CD14-positive monocyte (primary cell): ENCODE data around the gene ZBTB22. TPM values are rescaled to one million over a fixed set of nuclear protein-coding genes. Genes with fewer than 3 reads are reported as not detected.
A peak's percentile ranks its signal among the peaks of the same experiment; 100 is the strongest.

ENCODE experiments used
- DNase-seq, 3 donors: peaks; one replicate each; pipeline ENCODE4 v3.0.0-alpha.2; 2011 to 2022
- H2AFZ ChIP-seq: 2 replicates; pipeline ENCODE4 v1.6.0; 2012; ENCODE audit warnings: mild to moderate bottlenecking, low read depth, low read length, inconsistent platforms; ENCODE audit not compliant: insufficient read depth, poor library complexity, severe bottlenecking
- H3K27ac ChIP-seq, 2 donors: 1 replicate in 1 of 2; 2 replicates in 1 of 2; pipeline ENCODE4 v1.5.1; 2012 to 2013; ENCODE audit warnings: low read length in 2 of 2, control low read depth in 1 of 2, inconsistent platforms in 1 of 2, low read depth in 1 of 2, mild to moderate bottlenecking in 1 of 2
- H3K27me3 ChIP-seq, 2 donors: one replicate each; pipeline versions ENCODE4 v1.6.0 to v1.6.1; 2011 to 2013; ENCODE audit warnings: low read length in 2 of 2; ENCODE audit not compliant: control insufficient read depth in 2 of 2, insufficient read depth in 2 of 2
- H3K36me3 ChIP-seq, 2 donors: replicated peaks in 1 of 2; 1 replicate in 1 of 2; 2 replicates in 1 of 2; pipeline versions ENCODE4 v1.5.1 to v1.6.1; 2012 to 2013; ENCODE audit warnings: low read length in 2 of 2, control low read depth in 1 of 2, inconsistent platforms in 1 of 2, mild to moderate bottlenecking in 1 of 2; ENCODE audit not compliant: insufficient read depth in 2 of 2, control insufficient read depth in 1 of 2
- H3K4me1 ChIP-seq, 2 donors: 1 replicate in 1 of 2; 2 replicates in 1 of 2; pipeline versions ENCODE4 v1.5.1 to v1.6.1; 2012 to 2013; ENCODE audit warnings: low read length in 2 of 2, control low read depth in 1 of 2, inconsistent platforms in 1 of 2, mild to moderate bottlenecking in 1 of 2, moderate library complexity in 1 of 2; ENCODE audit not compliant: insufficient read depth in 2 of 2, control insufficient read depth in 1 of 2
- H3K4me2 ChIP-seq: replicated peaks from 2 replicates; pipeline ENCODE3; 2012; ENCODE audit warnings: low read length, moderate library complexity, mild to moderate bottlenecking; ENCODE audit not compliant: poor library complexity, severe bottlenecking; ENCODE audit errors: extremely low read depth
- H3K4me3 ChIP-seq, 3 experiments: fragments of 200-600 bp in 1 of 3; sonication (generic) in 1 of 3; replicated peaks in 1 of 3; 1 replicate in 2 of 3; 2 replicates in 1 of 3; pipeline ENCODE4 v1.5.1; 2011 to 2013; ENCODE audit warnings: low read length in 3 of 3, mild to moderate bottlenecking in 3 of 3, control low read depth in 2 of 3, low read depth in 2 of 3, inconsistent platforms in 1 of 3, moderate library complexity in 1 of 3
- H3K79me2 ChIP-seq: 2 replicates; pipeline ENCODE4 v1.6.0; 2012; ENCODE audit warnings: mild to moderate bottlenecking, control low read depth, inconsistent platforms, low read length, moderate library complexity; ENCODE audit not compliant: insufficient read depth
- H3K9ac ChIP-seq: 2 replicates; pipeline ENCODE4 v1.6.0; 2017; ENCODE audit warnings: low read length, mild to moderate bottlenecking; ENCODE audit not compliant: insufficient read depth, poor library complexity, severe bottlenecking
- H3K9me3 ChIP-seq, 2 donors: replicated peaks in 1 of 2; 1 replicate in 1 of 2; 2 replicates in 1 of 2; pipeline versions ENCODE4 v1.5.1 to v1.6.1; 2012 to 2013; ENCODE audit warnings: low read length in 2 of 2, control low read depth in 1 of 2; ENCODE audit not compliant: control insufficient read depth in 1 of 2, insufficient read depth in 1 of 2
- H4K20me1 ChIP-seq: 2 replicates; pipeline ENCODE4 v1.6.0; 2012; ENCODE audit warnings: mild to moderate bottlenecking, low read length, control low read depth, moderate library complexity; ENCODE audit not compliant: insufficient read depth
- H3K27ac Mint-ChIP-seq, 7 donors: one replicate each; pipeline ENCODE4 v1.8.0; 2020; ENCODE audit warnings: mild to moderate bottlenecking in 7 of 7, mixed read lengths in 7 of 7, moderate library complexity in 6 of 7, inconsistent platforms in 2 of 7
- H3K27me3 Mint-ChIP-seq, 3 donors: one replicate each; pipeline ENCODE4 v1.8.0; 2021 to 2022; ENCODE audit warnings: low read depth in 3 of 3, mild to moderate bottlenecking in 3 of 3, mixed read lengths in 3 of 3, moderate library complexity in 3 of 3, inconsistent platforms in 1 of 3
- H3K36me3 Mint-ChIP-seq, 2 donors: one replicate each; pipeline ENCODE4 v1.8.0; 2020; ENCODE audit warnings: mixed read lengths in 2 of 2, inconsistent platforms in 1 of 2, mild to moderate bottlenecking in 1 of 2
- H3K4me1 Mint-ChIP-seq: one replicate; pipeline ENCODE4 v1.8.0; 2020; ENCODE audit warnings: mild to moderate bottlenecking, mixed read lengths
- H3K4me3 Mint-ChIP-seq, 2 donors: one replicate each; pipeline ENCODE4 v1.8.0; 2020; ENCODE audit warnings: mild to moderate bottlenecking in 2 of 2, mixed read lengths in 2 of 2, moderate library complexity in 1 of 2
- H3K9me3 Mint-ChIP-seq, 7 donors: one replicate each; pipeline ENCODE4 v1.8.0; 2020 to 2022; ENCODE audit warnings: mixed read lengths in 7 of 7, mild to moderate bottlenecking in 6 of 7, moderate library complexity in 6 of 7, inconsistent platforms in 2 of 7
- CTCF ChIP-seq: fragments of 200-600 bp; IDR thresholded peaks from one replicate; pipeline ENCODE4 v1.8.0; 2022; ENCODE audit warnings: antibody characterized with exemption, mild to moderate bottlenecking
- WGBS: methylation state at CpG from one replicate; pipeline ENCODE4 v1.1.5; 2013; ENCODE audit warnings: missing lambda C conversion rate; ENCODE audit not compliant: insufficient coverage; 5-methylcytosine and 5-hydroxymethylcytosine counted together
- intact Hi-C, 2 donors: fragments of 100-400 bp; cut with micrococcal nuclease; formaldehyde crosslinking; loops; one replicate each; pipeline versions ENCODE4 v1.15.0 to v1.15.1; 2023
- polyA plus RNA-seq, 3 donors: library from polyadenylated mRNA; depleted of rRNA in 1 of 3; unstranded in 2 of 3; stranded (reverse) in 1 of 3; fragments of 300-500 nt in 2 of 3; fragments of >200 nt in 1 of 3; fragmentation: Illumina TruSeq in 2 of 3; gene quantifications; 1 replicate in 2 of 3; 2 replicates in 1 of 3; pipeline ENCODE4 v1.2.3, GENCODE V29; 2012 to 2021

The ZBTB22 gene
- polyA plus RNA-seq, 3 donors, result 12.2 to 16.5 (median 16.1) TPM

DNA sequence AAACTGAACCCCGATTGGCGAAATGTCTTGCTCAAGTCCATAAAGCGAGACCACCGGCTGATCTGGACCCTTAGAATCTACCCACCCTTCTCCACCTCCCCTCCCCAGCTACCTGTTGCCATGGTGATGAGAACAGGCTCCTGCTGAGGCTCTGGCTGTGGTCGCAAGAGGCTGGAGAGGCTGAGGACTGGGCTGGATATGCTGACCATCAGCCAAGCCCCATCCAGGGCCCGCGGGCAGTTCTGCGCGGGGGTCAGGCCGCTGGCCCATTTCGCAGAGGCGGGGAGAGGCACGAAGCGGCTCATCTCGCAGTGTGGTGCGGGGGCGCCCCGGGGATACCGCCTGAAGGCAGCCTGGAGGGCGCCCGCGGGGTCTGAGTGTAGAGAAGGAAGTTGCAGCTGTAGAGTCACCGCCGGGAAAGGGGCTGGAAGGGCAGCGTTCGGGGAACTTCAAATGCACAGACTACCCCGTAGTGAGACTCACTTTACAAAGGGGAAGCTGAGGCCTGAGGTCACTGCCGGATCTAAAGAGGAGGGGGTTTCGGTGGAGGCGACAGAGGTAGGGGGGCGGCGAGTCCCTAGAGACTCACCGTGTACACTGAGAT lies 4.3 kb downstream of the ZBTB22 start:
- Mint-ChIP-seq H3K27ac (peak overlapping the region; percentile 95 to 100 (median 99)), H3K4me1 (peaks cover 53% of the 10 kb centered on the region), H3K36me3 (peaks cover 24 to 48% of the 10 kb centered on the region in 2 donors), H3K9me3 (peaks cover 0 to 6% (median 0%) of the 10 kb centered on the region in 7 donors), H3K4me3 (peak overlapping the region; percentile 98), H3K27me3 (peaks cover 0 to 1% (median 0%) of the 10 kb centered on the region in 3 donors)
- peaks cover 61% of the 10 kb centered on the region for H4K20me1 ChIP-seq
- H3K27me3 ChIP-seq, result no peaks in the 10 kb centered on the region
- no peak for TF ChIP-seq CTCF
- H3K9me3 ChIP-seq, result no peaks in the 10 kb centered on the region
- WGBS, result 0% methylated on average over 33 of the region's 33 CpGs
- H3K9ac ChIP-seq, result peak overlapping the region; percentile 98
- peak overlapping the region; percentile 57 for H2AFZ ChIP-seq
- peaks cover 41 to 45% of the 10 kb centered on the region in 2 donors for H3K4me1 ChIP-seq
- peak overlapping the region; percentile 98 to 100 for H3K27ac ChIP-seq
- intact Hi-C loops, result loop anchor here in 1 of 2 donors (1.0 to 10.0 kb wide), 2 partner anchors 13 to 102 kb away; partner anchors contain the start of genes CUTA and PHF1
- H3K36me3 ChIP-seq, result peaks cover 10 to 35% of the 10 kb centered on the region in 2 donors
- peak; percentile 78 to 93 (median 81) for DNase-seq
- H3K4me3 ChIP-seq, result peak overlapping the region; percentile 75 to 98 (median 96)
- peaks cover 86% of the 10 kb centered on the region for H3K79me2 ChIP-seq
- H3K4me2 ChIP-seq, result peak overlapping the region; percentile 90

DNA sequence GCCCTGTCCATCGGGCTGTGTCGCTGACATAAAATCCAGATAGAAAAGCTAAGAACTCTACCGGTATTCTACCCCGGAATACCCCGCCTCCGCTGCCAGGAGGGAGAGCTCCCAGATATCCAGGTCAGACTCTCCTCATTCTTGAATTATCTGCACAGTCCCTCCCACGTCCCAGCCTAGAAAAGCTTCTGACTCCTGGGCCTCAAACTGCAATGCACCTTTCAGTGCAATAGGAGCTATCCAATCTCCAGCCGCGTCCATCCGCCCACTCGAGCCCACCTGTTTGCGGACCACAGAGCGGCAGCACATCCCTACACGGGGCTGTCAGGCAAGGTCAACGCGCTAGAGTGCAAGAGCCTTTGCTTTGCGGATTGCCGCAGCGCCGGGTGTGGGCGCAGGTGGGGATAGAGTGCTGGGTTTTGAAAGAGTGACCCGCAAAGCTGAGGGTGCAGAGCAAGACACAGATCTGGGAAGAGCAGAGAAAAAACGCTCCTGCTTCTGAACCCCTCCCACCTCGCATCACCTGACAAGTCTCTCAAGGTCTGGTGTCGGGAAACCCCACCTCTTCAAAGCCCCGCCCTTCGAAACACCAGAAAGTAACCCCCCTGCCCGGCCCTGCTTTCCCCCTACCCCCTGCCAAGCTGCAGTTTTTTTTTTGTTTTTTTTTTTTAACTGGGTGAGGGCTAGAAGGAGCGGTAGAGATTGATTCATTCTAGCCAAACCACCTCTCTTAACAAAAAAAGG lies 5.0 kb downstream of the ZBTB22 start:
- Histone ChIP-seq H3K36me3 (peaks cover 14 to 39% of the 10 kb centered on the region in 2 donors), H3K79me2 (peaks cover 93% of the 10 kb centered on the region), H3K27ac (peak overlapping the region; percentile 98 to 100), H3K9me3 (no peaks in the 10 kb centered on the region), H3K27me3 (no peaks in the 10 kb centered on the region), H3K4me2 (peak overlapping the region; percentile 90), H3K4me3 (peak overlapping the region; percentile 75 to 98 (median 96)), H2AFZ (peak overlapping the region; percentile 57), H4K20me1 (peaks cover 68% of the 10 kb centered on the region), H3K4me1 (peaks cover 39 to 42% of the 10 kb centered on the region in 2 donors), H3K9ac (peak overlapping the region; percentile 98)
- Mint-ChIP-seq H3K9me3 (peaks cover 0 to 3% (median 0%) of the 10 kb centered on the region in 7 donors), H3K36me3 (peaks cover 29 to 52% of the 10 kb centered on the region in 2 donors), H3K27me3 (peaks cover 0 to 1% (median 0%) of the 10 kb centered on the region in 3 donors), H3K27ac (peak overlapping the region; percentile 95 to 100 (median 99)), H3K4me1 (peaks cover 51% of the 10 kb centered on the region), H3K4me3 (peak overlapping the region; percentile 98)
- no peak for TF ChIP-seq CTCF
- peak; percentile 35 to 71 (median 61) for DNase-seq
- WGBS, result 45% methylated on average over 13 of the region's 29 CpGs
- intact Hi-C loops, result loop anchor here in 1 of 2 donors (1.0 to 10.0 kb wide), 2 partner anchors 12 to 102 kb away; partner anchors contain the start of genes CUTA and PHF1
